GM12878 (cell line): ENCODE results near the gene EVX2. TPM values are rescaled to one million over a fixed set of nuclear protein-coding genes. Genes with fewer than 3 reads are reported as not detected.

Experiments used
- ATAC-seq: fragments of 200-7000 bp; cut with Tn5 transposase; 3 replicates; pipeline ENCODE4 v1.9.1; 2020; ENCODE audit warnings: mild to moderate bottlenecking, moderate library complexity
- BruUV-seq: library from RNA; stranded (reverse); fragments of 400-500 nt; replicated peaks from 2 replicates; lab custom pipeline; 2021; lab: Mats Ljungman, UMichigan
- CTCF ChIA-PET: fragments of 300-600 bp; sonication (Branson Sonifier 250); formaldehyde crosslinking; extraction: SDS; loops from one replicate; lab custom pipeline; 2021; ENCODE audit warnings: inconsistent platforms; lab: Yijun Ruan, JAX
- POLR2A ChIA-PET: fragments of 350-600 bp; formaldehyde crosslinking; extraction: SDS; loops from one replicate; lab custom pipeline; 2021; ENCODE audit warnings: inconsistent platforms; lab: Charles Lee
- RAD21 ChIA-PET: fragments of 300-600 bp; sonication (Branson Sonifier 250); formaldehyde crosslinking; loops from one replicate; lab custom pipeline; 2023; ENCODE audit warnings: antibody characterized with exemption; ENCODE audit not compliant: unreplicated experiment; lab: Charles Lee
- SMC1A ChIA-PET: fragments of 300-600 bp; sonication (Branson Sonifier 250); formaldehyde crosslinking; loops from one replicate; lab custom pipeline; 2023; ENCODE audit not compliant: unreplicated experiment, uncharacterized antibody; lab: Charles Lee
- DNase-seq: peaks from one replicate; pipeline ENCODE4 v3.0.0-alpha.2; 2011; ENCODE audit warnings: low read depth, low spot score
- FAIRE-seq: peaks from 3 replicates; lab custom pipeline; 2011; peaks lifted over from hg19 to GRCh38; lab: Jason Lieb, UNC
- H2AFZ ChIP-seq: 2 replicates; pipeline ENCODE4 v1.6.0; 2011; ENCODE audit warnings: low read depth, low read length, control low read depth; ENCODE audit not compliant: control insufficient read depth
- H3K27ac ChIP-seq: 2 replicates; pipeline ENCODE4 v1.5.1; 2011; ENCODE audit warnings: control low read depth; ENCODE audit not compliant: control insufficient read depth, insufficient read depth
- H3K27me3 ChIP-seq, 2 experiments: replicated peaks in 1 of 2; 2 replicates each; pipeline versions ENCODE4 v1.6.0 to v1.6.1; 2011; ENCODE audit warnings: low read length in 1 of 2; ENCODE audit not compliant: control insufficient read depth in 2 of 2, insufficient read depth in 2 of 2
- H3K36me3 ChIP-seq, 2 experiments: 2 replicates each; pipeline ENCODE4 v1.5.1; 2011; ENCODE audit warnings: low read length in 1 of 2; ENCODE audit not compliant: control insufficient read depth in 2 of 2, insufficient read depth in 2 of 2
- H3K4me1 ChIP-seq: 2 replicates; pipeline ENCODE4 v1.6.1; 2011; ENCODE audit warnings: mild to moderate bottlenecking, low read length, moderate library complexity, mixed read lengths; ENCODE audit not compliant: control insufficient read depth, insufficient read depth
- H3K4me2 ChIP-seq: 2 replicates; pipeline ENCODE4 v1.6.0; 2011; ENCODE audit warnings: control low read depth; ENCODE audit not compliant: control insufficient read depth, insufficient read depth
- H3K4me3 ChIP-seq: fragments of 200-600 bp; sonication (generic); 2 replicates; pipeline ENCODE4 v1.5.1; 2016
- H3K79me2 ChIP-seq: 2 replicates; pipeline ENCODE4 v1.6.0; 2011; ENCODE audit warnings: low read length; ENCODE audit not compliant: control insufficient read depth, insufficient read depth
- H3K9ac ChIP-seq: 2 replicates; pipeline ENCODE4 v1.8.0; 2011; ENCODE audit warnings: low read length, control low read depth, mixed read lengths; ENCODE audit not compliant: control insufficient read depth, insufficient read depth
- H3K9me3 ChIP-seq: replicated peaks from 3 replicates; pipeline ENCODE4 v1.5.1; 2011; ENCODE audit warnings: mild to moderate bottlenecking, low read length; ENCODE audit not compliant: control insufficient read depth, insufficient read depth
- H4K20me1 ChIP-seq: 2 replicates; pipeline ENCODE4 v1.6.0; 2011; ENCODE audit not compliant: control insufficient read depth, insufficient read depth
- ATF2 ChIP-seq: IDR thresholded peaks from 2 replicates; pipeline ENCODE4 v1.6.1; 2012; ENCODE audit warnings: low read length, inconsistent platforms
- BCLAF1 ChIP-seq: fragments of 450-650 bp; IDR thresholded peaks from 2 replicates; pipeline ENCODE4 v1.6.1; 2017; ENCODE audit warnings: antibody characterized with exemption, mild to moderate bottlenecking, moderate library complexity
- CEBPB ChIP-seq, 2 experiments: fragments of 150-350 bp in 1 of 2; IDR thresholded peaks; 2 replicates each; pipeline ENCODE4 v1.6.1; 2012 to 2014; ENCODE audit warnings: low read depth in 2 of 2, low read length in 2 of 2, borderline replicate concordance in 1 of 2, inconsistent platforms in 1 of 2
- CHD1 ChIP-seq: IDR thresholded peaks from 2 replicates; pipeline ENCODE4 v1.6.1; 2012; ENCODE audit warnings: low read depth, low read length, improper control_type of control experiment
- CHD4 ChIP-seq: fragments of 200-600 bp; sonication (generic); IDR thresholded peaks from 2 replicates; pipeline ENCODE4 v1.6.1; 2016; ENCODE audit warnings: mild to moderate bottlenecking
- ETV6 ChIP-seq, 2 experiments: fragments of 450-650 bp in 1 of 2; IDR thresholded peaks in 1 of 2; conservative IDR thresholded peaks in 1 of 2; 2 replicates each; pipeline ENCODE4 v1.6.1; 2014; ENCODE audit warnings: antibody characterized with exemption in 1 of 2, borderline replicate concordance in 1 of 2, low read depth in 1 of 2, mild to moderate bottlenecking in 1 of 2, moderate library complexity in 1 of 2
- EZH2 ChIP-seq: IDR thresholded peaks from 2 replicates; pipeline ENCODE4 v1.6.1; 2012; ENCODE audit warnings: low read depth, mild to moderate bottlenecking, control low read depth, inconsistent platforms, low read length, borderline replicate concordance; ENCODE audit not compliant: control insufficient read depth
- GATAD2B ChIP-seq: fragments of 450-650 bp; conservative IDR thresholded peaks from 2 replicates; pipeline ENCODE4 v1.6.1; 2017; ENCODE audit warnings: low read depth, mild to moderate bottlenecking, moderate library complexity
- HCFC1 ChIP-seq: fragments of 150-350 bp; IDR thresholded peaks from 2 replicates; pipeline ENCODE4 v1.6.1; 2014; ENCODE audit warnings: low read length
- NFIC ChIP-seq: IDR thresholded peaks from 2 replicates; pipeline ENCODE4 v1.6.1; 2012; ENCODE audit warnings: low read depth, mild to moderate bottlenecking, inconsistent platforms, low read length, moderate library complexity
- RAD51 ChIP-seq: fragments of 450-650 bp; IDR thresholded peaks from 2 replicates; pipeline ENCODE4 v1.6.1; 2016; ENCODE audit warnings: moderate library complexity, mild to moderate bottlenecking, inconsistent platforms
- RB1 ChIP-seq: fragments of 450-650 bp; formaldehyde crosslinking; IDR thresholded peaks from 2 replicates; pipeline ENCODE4 v1.6.1; 2017; ENCODE audit warnings: mild to moderate bottlenecking, borderline replicate concordance
- RCOR1 ChIP-seq: conservative IDR thresholded peaks from 2 replicates; pipeline ENCODE4 v1.6.1; 2012; ENCODE audit warnings: low read depth, low read length, improper control_type of control experiment
- SIN3A ChIP-seq: IDR thresholded peaks from 2 replicates; pipeline ENCODE4 v1.6.1; 2012; ENCODE audit warnings: low read depth, low read length, improper control_type of control experiment
- SUZ12 ChIP-seq: fragments of 200-600 bp; sonication (generic); IDR thresholded peaks from one replicate; pipeline ENCODE4 v1.6.1; 2018; ENCODE audit warnings: antibody characterized with exemption, mild to moderate bottlenecking; ENCODE audit not compliant: unreplicated experiment
- ZBTB11 ChIP-seq: fragments of 450-650 bp; formaldehyde crosslinking; IDR thresholded peaks from 2 replicates; pipeline ENCODE4 v1.5.0; 2022; ENCODE audit warnings: mild to moderate bottlenecking, missing genetic modification characterization
- WGBS: methylation state at CpG from one replicate; pipeline ENCODE4 v1.1.6; 2016; ENCODE audit warnings: low lambda C conversion rate; ENCODE audit not compliant: insufficient replicate concordance, insufficient coverage; ENCODE audit errors: missing lambda C conversion rate; 5-methylcytosine and 5-hydroxymethylcytosine counted together
- in situ Hi-C: fragments of 300-500 bp; cut with MboI; formaldehyde crosslinking; loops from 9 replicates; pipeline ENCODE4 v1.14.3; 2018; ENCODE audit warnings: mixed read lengths
- intact Hi-C: fragments of 100-400 bp; cut with micrococcal nuclease; formaldehyde crosslinking; loops from one replicate; pipeline ENCODE4 v1.14.2; 2022; ENCODE audit not compliant: unreplicated experiment
- polyA plus RNA-seq, 11 experiments: library from polyadenylated mRNA; depleted of rRNA in 4 of 11; unstranded in 6 of 11; stranded (reverse) in 5 of 11; fragments of >200 nt; fragmentation: Nextera tagmentation in 4 of 11; fragmentation: Illumina TruSeq in 1 of 11; extraction: Ambion mirVana in 4 of 11; extraction: Trizol in 1 of 11; gene quantifications; 1 replicate in 1 of 11; 2 replicates in 10 of 11; pipeline versions ENCODE4 v1.2.1 to v1.2.3, GENCODE V29; 2011 to 2016; ENCODE audit warnings: inconsistent platforms in 2 of 11, missing spikeins in 2 of 11, low read depth in 1 of 11
- total RNA-seq, 4 experiments: library from RNA; depleted of rRNA in 3 of 4; stranded (reverse); fragments of >200 nt in 3 of 4; fragmentation: Illumina TruSeq in 1 of 4; extraction: Trizol in 1 of 4; gene quantifications; 2 replicates each; pipeline versions ENCODE4 v1.2.1 to v1.2.3, GENCODE V29; 2013 to 2021

Gene EVX2
- total and polyA plus RNA-seq, 10 of the 15 experiments (the other 5 are each of a cell fraction or from before 2014, with no cell fraction given) = not detected

- in situ Hi-C loops = no loop called here
- CTCF ChIA-PET = no interaction called here
- no peak for DNase-seq
Measured at GRCh38 chr2:176081376-176081836, 2.4 kb downstream of the EVX2 start.

More at GRCh38 chr2:176081376-176081836, 2.4 kb downstream of the EVX2 start:
- TF ChIP-seq SIN3A (no peak), SUZ12 (no peak), CEBPB (IDR thresholded peaks at IDR 0.05; ENCODE audit: borderline replicate concordance in 1 of 2, low read depth in 2 of 2, low read length in 2 of 2) (no peak), RAD51 (no peak), ATF2 (no peak), EZH2 (no peak), CHD1 (no peak), GATAD2B (no peak), RCOR1 (no peak), NFIC (no peak), HCFC1 (no peak), ETV6 (conservative IDR thresholded peaks at IDR 0.05 in 1 of 2, IDR thresholded peaks at IDR 0.05 in 1 of 2; ENCODE audit: borderline replicate concordance in 1 of 2, low read depth in 1 of 2) (no peak), CHD4 (no peak), RB1 (no peak), ZBTB11 (CRISPR knock-in tag) (no peak), BCLAF1 (no peak)
- SMC1A ChIA-PET = no interaction called here
- FAIRE-seq (no peak), ATAC-seq (no peak)
- H3K9me3 ChIP-seq = peaks cover 20% of the 10 kb centered on the region; the same call in 2 of the 3 replicates
- BruUV-seq = no TSS peak
- no peaks in the 10 kb centered on the region for H3K4me1 ChIP-seq
- RAD21 ChIA-PET = no interaction called here
- H3K27ac ChIP-seq = no peak overlapping the region
- H3K4me3 ChIP-seq = no peak overlapping the region
- H3K79me2 ChIP-seq = no peaks in the 10 kb centered on the region
- peaks cover 5 to 22% of the 10 kb centered on the region in 2 experiments for H3K27me3 ChIP-seq
- no peak overlapping the region for H3K4me2 ChIP-seq
- no peak overlapping the region for H2AFZ ChIP-seq
- WGBS = 45% methylated on average over 17 of the region's 17 CpGs
- H3K9ac ChIP-seq = no peak overlapping the region
- H3K36me3 ChIP-seq = no peaks in the 10 kb centered on the region
- POLR2A ChIA-PET = no interaction called here
- intact Hi-C loops = loop anchor here (10.0 kb wide), 1 partner anchor 197 kb away; no protein-coding TSS in a partner anchor
- H4K20me1 ChIP-seq = no peaks in the 10 kb centered on the region
